GM19240 (cell line): Measurements from ENCODE around the gene UBA1.

Source experiments
- DNase-seq: peaks from one replicate; pipeline ENCODE4 v3.0.0; 2011; ENCODE audit warnings: low spot score; ENCODE audit not compliant: insufficient read length

UBA1 gene

DNA sequence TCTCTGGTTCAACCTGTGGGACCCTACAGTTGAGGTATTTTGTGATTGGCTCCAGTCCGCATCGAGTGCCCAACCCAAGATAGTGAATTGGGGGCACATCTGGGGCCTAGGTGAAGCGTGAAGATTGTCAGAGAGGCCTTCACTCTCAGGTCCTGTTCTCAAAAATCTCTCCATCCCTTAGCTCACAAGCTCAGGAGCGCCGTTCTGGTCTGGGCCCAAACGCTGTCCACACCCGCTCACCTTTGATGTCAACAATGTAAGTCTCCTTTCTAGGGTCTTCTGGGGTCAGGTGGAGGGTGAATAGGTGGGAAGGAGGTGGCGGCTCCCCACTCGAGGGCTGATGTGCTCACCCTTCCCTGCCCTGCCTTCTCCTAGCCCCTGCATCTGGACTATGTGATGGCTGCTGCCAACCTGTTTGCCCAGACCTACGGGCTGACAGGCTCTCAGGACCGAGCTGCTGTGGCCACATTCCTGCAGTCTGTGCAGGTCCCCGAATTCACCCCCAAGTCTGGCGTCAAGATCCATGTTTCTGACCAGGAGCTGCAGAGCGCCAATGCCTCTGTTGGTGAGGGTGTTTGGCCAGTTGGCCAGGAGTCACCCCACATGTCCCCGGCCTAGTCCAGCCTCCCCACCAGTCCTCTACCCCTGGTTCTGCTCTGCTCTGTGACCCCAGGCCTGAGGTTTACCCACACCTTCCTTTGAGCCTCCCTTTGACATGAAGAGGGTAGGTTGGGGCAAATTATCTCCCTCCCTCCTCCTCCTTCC, 17.2 kb downstream of the UBA1 start:
- no peak for DNase-seq

DNA sequence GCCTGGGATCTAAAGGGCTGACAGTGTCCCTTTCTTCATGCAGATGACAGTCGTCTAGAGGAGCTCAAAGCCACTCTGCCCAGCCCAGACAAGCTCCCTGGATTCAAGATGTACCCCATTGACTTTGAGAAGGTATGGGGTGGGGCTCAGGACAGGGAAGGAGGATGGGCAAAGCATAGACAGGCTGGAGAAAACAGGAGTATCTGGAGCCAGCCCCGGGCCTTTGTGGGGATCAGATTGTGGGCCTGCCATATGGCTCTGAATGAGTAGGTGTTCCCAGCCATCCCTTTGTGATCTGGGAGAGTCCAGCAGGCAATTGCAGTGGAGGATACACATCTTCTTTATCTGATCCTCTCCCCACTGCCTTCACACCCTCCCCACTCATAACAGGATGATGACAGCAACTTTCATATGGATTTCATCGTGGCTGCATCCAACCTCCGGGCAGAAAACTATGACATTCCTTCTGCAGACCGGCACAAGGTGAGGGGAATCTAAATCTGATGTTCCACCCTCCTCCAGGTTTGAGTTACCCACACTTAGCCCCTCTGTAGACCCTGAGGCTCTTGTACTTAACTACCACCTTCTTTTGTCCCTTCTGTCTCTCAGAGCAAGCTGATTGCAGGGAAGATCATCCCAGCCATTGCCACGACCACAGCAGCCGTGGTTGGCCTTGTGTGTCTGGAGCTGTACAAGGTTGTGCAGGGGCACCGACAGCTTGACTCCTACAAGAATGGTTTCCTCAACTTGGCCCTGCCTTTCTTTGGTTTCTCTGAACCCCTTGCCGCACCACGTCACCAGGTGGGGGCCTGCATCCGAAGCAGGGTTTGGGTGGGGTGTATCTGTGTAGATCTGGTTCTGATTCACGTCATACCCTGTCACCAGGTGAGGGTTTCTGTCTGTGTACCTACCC, 19.0 kb downstream of the UBA1 start:
- no peak for DNase-seq

DNA sequence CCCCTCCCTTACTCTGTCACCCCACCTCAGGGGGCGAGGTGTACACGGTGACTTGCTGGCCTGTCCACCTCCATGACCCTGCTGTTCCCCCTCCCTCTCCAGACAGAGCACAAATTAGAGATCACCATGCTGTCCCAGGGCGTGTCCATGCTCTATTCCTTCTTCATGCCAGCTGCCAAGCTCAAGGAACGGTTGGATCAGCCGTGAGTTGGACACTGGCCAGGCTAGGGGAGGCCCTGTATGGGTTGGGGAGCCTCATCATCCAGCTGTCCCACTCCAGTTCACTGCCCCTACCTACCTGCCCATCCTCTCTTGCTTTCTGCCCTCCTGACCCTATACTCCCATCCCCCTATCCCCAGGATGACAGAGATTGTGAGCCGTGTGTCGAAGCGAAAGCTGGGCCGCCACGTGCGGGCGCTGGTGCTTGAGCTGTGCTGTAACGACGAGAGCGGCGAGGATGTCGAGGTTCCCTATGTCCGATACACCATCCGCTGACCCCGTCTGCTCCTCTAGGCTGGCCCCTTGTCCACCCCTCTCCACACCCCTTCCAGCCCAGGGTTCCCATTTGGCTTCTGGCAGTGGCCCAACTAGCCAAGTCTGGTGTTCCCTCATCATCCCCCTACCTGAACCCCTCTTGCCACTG, 20.9 kb downstream of the UBA1 start:
- no peak for DNase-seq

DNA sequence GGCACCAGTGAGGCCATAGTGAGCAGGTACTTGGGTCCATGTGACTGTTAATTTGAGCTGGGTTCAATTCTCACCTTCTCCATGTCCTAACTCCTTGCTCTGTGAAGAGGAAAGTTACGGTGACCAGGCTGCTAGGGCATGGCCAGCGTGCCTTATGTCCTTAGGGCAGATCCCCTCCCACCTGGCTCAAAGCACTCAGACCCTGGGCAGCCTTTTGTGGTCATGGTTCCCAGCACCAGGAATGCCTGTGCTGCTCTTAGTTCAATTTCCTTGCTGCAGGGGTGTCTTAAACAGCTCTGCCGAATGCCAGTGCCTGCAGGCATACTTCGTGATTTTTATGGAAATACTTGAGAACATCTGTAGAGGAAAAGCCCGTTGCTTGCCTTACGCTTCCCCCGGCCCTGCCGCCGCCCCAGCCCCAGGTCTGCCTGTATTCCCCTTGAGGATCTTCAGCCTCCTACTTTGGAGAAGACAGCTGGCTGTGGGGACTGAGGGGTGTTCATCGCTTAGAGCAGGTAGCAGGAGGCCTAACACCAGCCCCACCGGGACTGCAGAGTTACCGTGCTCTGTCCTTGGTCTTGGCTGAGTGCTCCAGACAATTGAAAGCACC, 21.8 kb downstream of the UBA1 start:
- DNase-seq: no peak

DNA sequence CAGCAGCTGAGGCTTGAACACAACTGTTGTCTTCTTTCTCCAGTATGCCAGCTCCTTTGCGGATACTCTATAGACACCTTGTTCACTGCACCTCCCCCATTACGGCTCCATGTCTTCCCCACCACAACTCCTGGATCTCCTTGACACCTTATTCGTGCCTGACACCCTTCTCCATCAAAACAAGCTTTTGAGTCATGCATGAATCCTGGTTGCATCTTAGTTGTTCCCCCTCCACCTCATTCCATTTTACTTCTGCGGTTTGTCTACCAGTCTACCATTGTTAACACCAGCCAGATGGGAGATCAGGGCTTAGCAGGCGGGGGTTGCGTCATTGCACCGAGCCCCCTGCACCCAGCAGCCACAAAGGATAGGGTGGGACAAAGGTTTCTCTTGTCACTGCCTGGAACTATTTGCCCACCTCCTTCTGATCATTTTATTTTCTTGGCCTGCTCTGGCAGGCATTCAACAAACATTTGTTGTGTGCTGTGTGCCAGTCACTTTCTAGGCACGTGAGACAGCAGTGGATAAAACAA, 22.8 kb downstream of the UBA1 start:
- no peak for DNase-seq

DNA sequence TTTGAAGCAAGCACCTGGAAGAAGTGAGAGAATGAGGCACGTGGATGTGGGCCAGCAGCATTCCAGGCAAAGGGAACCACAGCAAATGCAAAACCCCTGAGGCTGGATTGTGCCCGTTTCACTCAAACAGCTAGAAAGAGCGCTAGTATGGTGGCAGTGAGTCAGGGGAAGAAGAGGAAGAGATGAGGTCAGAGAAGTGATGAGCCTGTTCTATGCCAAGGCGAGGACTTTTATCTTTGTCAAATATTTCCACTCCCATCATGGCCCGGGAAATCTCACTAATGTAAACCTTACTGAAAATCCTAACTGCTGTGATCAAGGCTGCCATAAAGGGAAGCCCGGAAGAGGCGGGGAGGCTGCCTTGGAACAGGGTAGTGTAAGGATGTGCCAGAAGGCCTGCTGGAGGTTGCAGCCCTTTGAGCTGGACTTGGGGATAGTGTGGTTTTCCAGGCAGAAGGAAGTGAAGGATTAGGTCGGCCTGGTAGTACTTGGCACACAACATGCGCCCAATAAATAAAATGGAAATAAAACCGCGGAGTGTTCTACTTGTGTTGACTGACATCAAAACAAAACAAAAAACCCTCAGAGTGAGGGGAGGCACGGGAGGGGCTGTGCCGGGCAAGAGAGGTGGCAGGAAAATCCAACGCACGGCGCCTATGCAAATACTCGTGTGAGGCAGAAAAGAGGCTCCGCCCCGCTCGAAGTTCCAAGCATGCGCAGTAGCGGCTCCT, 23.7 kb downstream of the UBA1 start:
- DNase-seq: no peak

DNA sequence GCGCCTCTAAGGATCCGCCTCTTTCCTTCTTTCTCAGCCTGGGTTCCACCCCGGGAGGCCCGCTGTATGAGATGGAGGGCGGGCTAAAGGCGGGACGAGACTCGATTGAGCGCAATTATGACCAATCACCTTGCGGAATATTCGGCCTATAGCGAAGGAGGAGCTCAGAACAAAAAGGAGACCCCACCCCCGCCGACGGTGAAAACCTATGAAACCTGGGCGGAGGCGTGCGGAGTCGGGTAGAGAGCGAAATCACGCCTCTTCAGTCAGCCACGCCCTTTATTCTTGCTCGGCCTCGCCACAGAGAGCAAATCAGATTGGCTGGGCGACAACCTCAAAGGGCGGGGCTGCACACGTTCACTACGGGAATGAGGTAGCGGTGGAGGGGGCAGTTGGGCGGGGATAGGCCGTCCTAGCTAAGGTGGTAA, 24.2 kb downstream of the UBA1 start:
- peak; percentile 93 for DNase-seq

DNA sequence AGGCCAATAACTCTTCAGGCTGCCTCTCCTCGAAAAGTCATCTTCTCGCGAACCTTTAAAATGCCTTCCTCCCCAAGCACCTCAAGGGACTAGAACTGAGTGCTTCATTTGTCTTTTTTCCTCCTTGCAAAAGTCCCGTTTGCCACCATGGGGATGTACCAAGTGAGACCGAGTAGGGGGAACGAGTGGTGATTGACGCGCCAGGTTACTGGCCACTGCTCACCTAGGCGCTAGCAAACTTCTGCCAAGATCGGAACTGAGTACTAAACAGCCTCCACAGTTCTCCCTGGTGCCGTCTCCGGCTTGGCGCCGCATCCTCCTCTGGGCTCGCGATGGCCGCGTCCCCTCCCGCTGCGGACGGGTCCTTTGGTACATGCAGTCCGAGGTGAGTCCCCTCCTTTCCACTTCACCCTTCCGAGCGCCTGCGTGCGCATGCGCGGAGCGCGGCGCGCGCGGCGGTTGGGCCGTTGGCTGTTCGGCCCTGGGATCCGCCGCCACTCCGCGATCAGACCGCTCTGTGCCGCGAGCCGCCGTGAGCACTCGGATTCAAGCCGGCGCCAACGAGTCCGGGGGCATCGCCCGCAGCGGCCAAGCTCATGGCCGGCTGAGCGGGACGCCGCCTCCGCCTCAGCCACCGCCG, 24.8 kb downstream of the UBA1 start, which contains the start of gene CDK16:
Gene CDK16, plus strand, starts transcription at position 402 of the 640 bp plus-strand sequence. CDS start 4,877 bp downstream, outside the sequence.
- peak; percentile 83 for DNase-seq

DNA sequence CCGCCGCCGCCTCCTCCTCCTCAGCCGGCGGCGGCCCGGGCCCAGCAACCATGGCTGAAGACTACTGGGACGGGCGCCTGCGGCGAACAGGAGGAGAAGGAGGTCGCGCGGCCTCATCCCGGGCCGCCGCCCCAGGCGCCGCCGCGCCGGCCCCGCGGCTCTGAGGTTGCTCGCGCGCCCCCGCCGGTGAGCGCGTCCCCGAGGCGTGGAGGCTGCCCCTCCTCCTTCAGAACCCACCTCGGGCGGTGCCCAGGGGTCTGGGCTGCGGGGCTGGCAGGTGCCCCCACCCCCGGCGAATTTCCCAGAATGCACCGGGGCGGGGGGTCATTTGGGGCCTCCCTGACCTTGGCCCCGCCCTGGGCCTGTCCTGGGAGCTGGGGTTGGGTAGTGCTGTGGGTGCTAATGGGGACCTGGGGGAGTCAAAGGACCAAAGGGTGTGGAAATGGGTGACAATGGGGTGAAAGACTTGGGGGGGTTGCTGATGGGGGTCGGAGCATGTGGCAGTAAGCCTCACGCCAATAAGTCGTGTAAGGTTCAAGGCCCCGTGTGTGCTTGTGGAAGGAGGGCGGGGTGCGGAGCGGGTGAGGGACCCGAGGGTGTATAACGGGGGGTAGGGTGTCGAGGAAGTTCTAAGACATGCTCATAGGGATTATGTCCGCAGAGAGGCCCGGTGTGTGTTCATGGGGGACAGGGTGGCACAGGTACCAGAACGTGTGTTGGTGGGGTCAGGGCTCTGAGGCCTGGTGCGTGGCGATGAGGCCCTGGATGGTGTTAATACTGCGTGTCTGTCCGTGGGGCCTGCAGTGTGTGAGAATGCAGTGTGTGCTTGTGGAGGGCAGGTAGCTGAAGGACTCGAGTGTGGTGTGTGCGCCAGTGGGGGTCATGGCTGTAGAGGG, 25.5 kb downstream of the UBA1 start:
- no peak for DNase-seq

DNA sequence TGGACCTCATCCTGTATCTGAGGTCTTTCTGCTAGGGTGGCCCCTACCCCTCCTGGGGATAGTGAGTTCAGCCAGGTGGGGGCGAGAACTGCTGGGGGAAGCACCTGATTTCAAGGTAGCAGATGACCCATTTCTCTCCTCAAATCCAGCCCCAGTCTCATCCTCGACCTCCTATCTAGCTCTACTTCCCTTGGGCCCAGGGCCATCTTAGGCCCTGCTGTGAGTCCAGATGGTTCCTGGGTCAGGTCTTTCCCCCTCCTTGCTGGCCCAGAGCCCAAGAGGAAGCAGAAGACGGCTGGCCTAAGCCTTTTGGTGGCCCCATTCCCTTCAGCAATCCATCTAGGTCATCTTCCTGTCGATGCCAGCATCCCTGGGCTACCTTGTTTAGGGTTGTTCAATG, 28.1 kb downstream of the UBA1 start:
- DNase-seq: no peak

DNA sequence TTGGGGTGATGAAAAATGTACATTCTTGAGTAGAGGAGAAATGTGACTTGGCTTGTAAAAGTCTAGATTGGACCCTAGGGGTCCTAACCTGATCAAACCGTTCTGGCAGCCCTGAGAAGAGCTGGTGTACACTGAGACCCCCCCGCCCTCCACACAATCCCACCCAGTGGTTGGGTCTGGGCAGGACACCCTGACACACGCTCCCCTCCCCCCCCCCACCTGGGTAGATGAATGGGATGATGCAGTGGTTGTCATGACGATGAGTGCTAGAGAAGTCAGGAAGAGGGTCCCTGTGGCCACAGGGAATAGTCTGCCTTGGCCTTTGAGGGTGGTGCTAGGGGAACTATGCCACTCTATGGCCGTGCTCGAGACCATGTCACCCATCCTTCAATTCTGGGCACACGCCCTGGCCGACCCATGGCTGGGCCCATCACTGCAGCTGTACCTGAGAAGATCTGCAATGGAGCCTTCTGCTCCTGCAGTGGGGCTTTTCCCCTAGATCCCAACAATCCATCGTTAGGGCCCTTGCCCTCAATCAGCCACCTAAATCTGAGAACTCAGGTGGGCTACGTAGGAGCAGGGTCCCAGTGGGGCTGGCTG, 29.2 kb downstream of the UBA1 start:
- no peak for DNase-seq

DNA sequence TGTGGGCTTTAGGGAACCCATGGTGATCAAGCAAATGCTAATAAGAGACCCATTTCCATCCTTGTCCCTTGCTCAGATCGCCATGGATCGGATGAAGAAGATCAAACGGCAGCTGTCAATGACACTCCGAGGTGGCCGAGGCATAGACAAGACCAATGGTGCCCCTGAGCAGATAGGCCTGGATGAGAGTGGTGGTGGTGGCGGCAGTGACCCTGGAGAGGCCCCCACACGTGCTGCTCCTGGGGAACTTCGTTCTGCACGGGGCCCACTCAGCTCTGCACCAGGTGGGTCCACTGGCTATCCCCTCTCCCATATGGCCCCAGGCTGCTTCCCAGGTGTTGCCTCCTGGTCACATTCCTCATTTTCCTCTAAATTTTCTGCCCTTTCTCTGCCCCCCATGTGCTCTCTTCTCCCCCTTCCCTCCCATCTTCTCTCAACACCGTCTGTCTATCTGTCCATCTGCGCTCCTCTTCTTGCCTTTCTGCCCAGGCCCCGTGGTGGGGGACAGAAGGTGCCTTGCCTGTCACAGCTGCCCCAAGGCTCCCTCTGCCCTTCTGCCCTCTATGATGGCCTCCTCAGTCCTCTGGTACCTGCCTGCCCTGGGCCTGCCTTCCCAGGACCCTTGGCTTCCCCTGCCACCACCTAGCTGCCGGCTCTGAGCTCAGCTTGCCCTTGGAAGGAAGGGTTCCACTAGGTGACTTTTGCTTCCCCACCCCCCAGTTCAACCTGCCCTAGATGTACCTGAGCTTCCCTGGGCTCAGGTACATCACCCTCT, 30.0 kb downstream of the UBA1 start:
- no peak for DNase-seq

DNA sequence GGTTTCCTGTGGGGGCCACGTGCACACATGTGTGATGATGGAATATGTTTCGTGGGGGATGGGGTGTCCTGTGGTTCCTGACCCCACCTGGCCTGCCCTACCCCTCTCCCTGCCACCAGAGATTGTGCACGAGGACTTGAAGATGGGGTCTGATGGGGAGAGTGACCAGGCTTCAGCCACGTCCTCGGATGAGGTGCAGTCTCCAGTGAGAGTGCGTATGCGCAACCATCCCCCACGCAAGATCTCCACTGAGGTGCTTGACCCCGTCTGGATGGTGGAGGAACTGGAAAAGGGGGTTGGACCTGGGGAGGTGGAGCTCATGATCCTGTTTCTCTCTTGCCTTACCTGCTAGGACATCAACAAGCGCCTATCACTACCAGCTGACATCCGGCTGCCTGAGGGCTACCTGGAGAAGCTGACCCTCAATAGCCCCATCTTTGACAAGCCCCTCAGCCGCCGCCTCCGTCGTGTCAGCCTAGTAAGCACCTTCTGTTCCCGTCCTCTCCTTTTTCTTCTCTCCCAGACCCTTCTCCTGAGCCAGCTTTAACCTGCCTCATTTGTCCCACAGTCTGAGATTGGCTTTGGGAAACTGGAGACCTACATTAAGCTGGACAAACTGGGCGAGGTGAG, 30.8 kb downstream of the UBA1 start:
- DNase-seq: no peak

DNA sequence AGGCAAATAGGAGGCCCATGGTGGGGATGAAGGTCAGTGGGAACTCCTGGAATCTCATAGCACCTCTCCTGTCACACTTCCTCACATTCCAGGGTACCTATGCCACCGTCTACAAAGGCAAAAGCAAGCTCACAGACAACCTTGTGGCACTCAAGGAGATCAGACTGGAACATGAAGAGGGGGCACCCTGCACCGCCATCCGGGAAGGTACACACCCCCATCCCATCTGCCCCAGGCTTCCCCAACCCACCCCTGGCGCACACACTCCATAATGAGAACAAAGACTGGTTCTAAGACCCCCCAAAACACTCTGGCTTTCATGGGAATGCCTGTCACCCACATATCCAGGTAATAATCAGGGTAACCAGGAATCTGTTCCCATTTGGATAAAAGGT, 31.3 kb downstream of the UBA1 start:
- no peak for DNase-seq

DNA sequence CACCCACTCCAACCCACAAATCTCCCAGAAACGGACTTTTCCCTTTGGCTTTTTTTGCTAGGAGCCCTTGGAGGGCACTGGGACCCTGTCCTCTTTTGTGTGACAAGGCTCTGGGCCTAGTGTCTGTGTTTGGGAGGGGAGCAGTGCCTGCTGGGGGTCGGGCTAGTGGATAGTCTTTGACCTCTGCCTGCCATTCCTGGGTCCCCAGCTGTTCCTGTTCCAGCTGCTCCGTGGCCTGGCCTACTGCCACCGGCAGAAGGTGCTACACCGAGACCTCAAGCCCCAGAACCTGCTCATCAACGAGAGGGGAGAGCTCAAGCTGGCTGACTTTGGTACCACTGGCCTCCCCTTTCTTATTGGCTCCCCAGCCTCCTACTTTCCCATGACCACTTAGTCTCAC, 32.4 kb downstream of the UBA1 start:
- DNase-seq: no peak

DNA sequence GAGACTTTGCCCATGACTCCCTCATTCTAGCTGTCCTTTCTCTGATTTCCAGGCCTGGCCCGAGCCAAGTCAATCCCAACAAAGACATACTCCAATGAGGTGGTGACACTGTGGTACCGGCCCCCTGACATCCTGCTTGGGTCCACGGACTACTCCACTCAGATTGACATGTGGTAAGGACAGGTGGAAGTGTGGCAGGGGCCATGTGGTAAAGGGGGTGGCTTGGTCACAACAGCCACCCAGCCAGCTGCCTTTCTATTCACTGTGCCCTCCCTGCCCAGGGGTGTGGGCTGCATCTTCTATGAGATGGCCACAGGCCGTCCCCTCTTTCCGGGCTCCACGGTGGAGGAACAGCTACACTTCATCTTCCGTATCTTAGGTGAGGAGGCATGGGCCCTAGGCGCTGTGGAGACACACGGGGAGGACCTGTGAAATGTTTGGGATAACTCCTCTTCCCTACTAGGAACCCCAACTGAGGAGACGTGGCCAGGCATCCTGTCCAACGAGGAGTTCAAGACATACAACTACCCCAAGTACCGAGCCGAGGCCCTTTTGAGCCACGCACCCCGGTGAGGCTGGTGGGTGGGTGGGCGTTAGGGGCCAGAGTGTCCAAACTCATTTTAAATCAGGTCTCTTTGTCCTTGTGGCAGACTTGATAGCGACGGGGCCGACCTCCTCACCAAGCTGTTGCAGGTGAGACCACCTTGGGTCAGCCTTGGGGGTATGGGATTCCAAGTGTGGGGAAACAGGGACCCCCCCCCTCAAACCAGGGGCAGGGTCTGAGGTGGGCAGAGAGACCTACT, 33.1 kb downstream of the UBA1 start:
- DNase-seq: no peak

DNA sequence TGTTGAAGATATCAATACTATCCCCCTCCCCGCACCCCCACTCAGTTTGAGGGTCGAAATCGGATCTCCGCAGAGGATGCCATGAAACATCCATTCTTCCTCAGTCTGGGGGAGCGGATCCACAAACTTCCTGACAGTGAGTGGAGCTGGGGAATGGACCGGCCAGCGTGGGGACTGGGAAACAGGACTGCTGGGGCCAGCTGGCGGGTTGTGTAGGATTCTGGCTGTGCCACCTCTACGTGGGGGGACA, 33.6 kb downstream of the UBA1 start:
- DNase-seq: no peak
